Measurements from ENCODE around the gene AXDND1. TPM values are rescaled to one million over a fixed set of nuclear protein-coding genes. Genes with fewer than 3 reads are reported as not detected.
"Not testable (repeated sequence)": the region's sequence is repeated elsewhere in the genome, so short reads cannot be mapped to it uniquely, and the experiment has no call there.

AXDND1 gene
- total RNA-seq, 1 donor from 2014 or later: 0.41 TPM

- no peak for FAIRE-seq
- peak in 1 of 2 donors; percentile 9 for DNase-seq (ENCODE audit: low spot score in 2 of 2)
These were observed 476 bp downstream of the AXDND1 start for GRCh38 chr1:179366093-179366800.

GRCh38 chr1:179369751-179370341 lies 4.1 kb downstream of the AXDND1 start:
- FAIRE-seq (peak; percentile 71), DNase-seq (ENCODE audit: low spot score in 2 of 2) (peak; percentile 44 to 56)

- FAIRE-seq (no peak), DNase-seq (ENCODE audit: low spot score in 2 of 2) (no peak)
These were observed 6.4 kb downstream of the AXDND1 start for GRCh38 chr1:179372160-179372559.

GRCh38 chr1:179376223-179376622 lies 10.5 kb downstream of the AXDND1 start:
- no peak for DNase-seq (ENCODE audit: low spot score in 2 of 2)
- FAIRE-seq: no peak

GRCh38 chr1:179380299-179380698 lies 14.5 kb downstream of the AXDND1 start:
- DNase-seq (ENCODE audit: low spot score in 2 of 2) (no peak), FAIRE-seq (no peak)

- no peak for FAIRE-seq
These were observed 18.3 kb downstream of the AXDND1 start for GRCh38 chr1:179384027-179384426.

GRCh38 chr1:179385510-179385909 lies 19.7 kb downstream of the AXDND1 start:
- DNase-seq (ENCODE audit: low spot score in 2 of 2) (no peak), FAIRE-seq (no peak)

More at GRCh38 chr1:179384027-179384426, 18.3 kb downstream of the AXDND1 start:
- DNase-seq (ENCODE audit: low spot score in 2 of 2): no peak

GRCh38 chr1:179393721-179394120 lies 27.9 kb downstream of the AXDND1 start:
- DNase-seq (ENCODE audit: low spot score in 2 of 2) (no peak), FAIRE-seq (no peak)

GRCh38 chr1:179399399-179399798 lies 33.6 kb downstream of the AXDND1 start:
- DNase-seq (ENCODE audit: low spot score in 2 of 2); FAIRE-seq: not testable (repeated sequence)

- DNase-seq (ENCODE audit: low spot score in 2 of 2); FAIRE-seq: not testable (repeated sequence)
These were observed 52.0 kb downstream of the AXDND1 start for GRCh38 chr1:179417760-179418159.

- not testable (repeated sequence) for DNase-seq (ENCODE audit: low spot score in 2 of 2); FAIRE-seq
These were observed 52.9 kb downstream of the AXDND1 start for GRCh38 chr1:179418706-179419105.

GRCh38 chr1:179424610-179425009 lies 58.8 kb downstream of the AXDND1 start:
- FAIRE-seq: no peak
- no peak for DNase-seq (ENCODE audit: low spot score in 2 of 2)

- FAIRE-seq (no peak), DNase-seq (ENCODE audit: low spot score in 2 of 2) (no peak)
These were observed 59.4 kb downstream of the AXDND1 start for GRCh38 chr1:179425186-179425585.

GRCh38 chr1:179437171-179437570 lies 71.4 kb downstream of the AXDND1 start:
- FAIRE-seq: no peak
- no peak for DNase-seq (ENCODE audit: low spot score in 2 of 2)

- not testable (repeated sequence) for FAIRE-seq; DNase-seq (ENCODE audit: low spot score in 2 of 2)
These were observed 73.9 kb downstream of the AXDND1 start for GRCh38 chr1:179439646-179440045.

GRCh38 chr1:179440301-179440700 lies 74.5 kb downstream of the AXDND1 start:
- not testable (repeated sequence) for FAIRE-seq; DNase-seq (ENCODE audit: low spot score in 2 of 2)

- DNase-seq (ENCODE audit: low spot score in 2 of 2) (no peak), FAIRE-seq (no peak)
These were observed 75.2 kb downstream of the AXDND1 start for GRCh38 chr1:179440971-179441370.

- no peak for FAIRE-seq
- no peak for DNase-seq (ENCODE audit: low spot score in 2 of 2)
These were observed 75.7 kb downstream of the AXDND1 start for GRCh38 chr1:179441501-179441900.

- FAIRE-seq; DNase-seq (ENCODE audit: low spot score in 2 of 2): not testable (repeated sequence)
These were observed 77.1 kb downstream of the AXDND1 start for GRCh38 chr1:179442846-179443245.

- DNase-seq (ENCODE audit: low spot score in 2 of 2) (no peak), FAIRE-seq (no peak)
These were observed 79.8 kb downstream of the AXDND1 start for GRCh38 chr1:179445593-179445992.

- FAIRE-seq (no peak), DNase-seq (ENCODE audit: low spot score in 2 of 2) (no peak)
These were observed 81.7 kb downstream of the AXDND1 start for GRCh38 chr1:179447489-179447888.
